CD4-positive, alpha-beta T cell treated with Interleukin-1 beta for 1 hour (primary cell): ENCODE measurements around the gene APCDD1L.

Experiments
- DNase-seq, 2 donors: peaks; one replicate each; pipeline ENCODE4 v3.0.0-alpha.2; 2020 to 2022

The APCDD1L gene

GRCh38 chr20:58515233-58516212 is at the start of gene APCDD1L:
Gene APCDD1L (minus strand): TSS chr20:58515399. CDS start chr20:58514707, 692 bp downstream.
- no peak for DNase-seq

GRCh38 chr20:58559368-58559729 is 44.1 kb upstream of the APCDD1L start:
- DNase-seq = no peak

GRCh38 chr20:58558486-58559367 is 43.5 kb upstream of the APCDD1L start:
- DNase-seq = no peak

- DNase-seq = no peak
These were observed 42.6 kb upstream of the APCDD1L start for GRCh38 chr20:58557733-58558342.

GRCh38 chr20:58556961-58557360 is 41.8 kb upstream of the APCDD1L start:
- no peak for DNase-seq

- no peak for DNase-seq
These were observed 40.0 kb upstream of the APCDD1L start for GRCh38 chr20:58555078-58555765.

GRCh38 chr20:58554541-58554940 is 39.3 kb upstream of the APCDD1L start:
- no peak for DNase-seq

- DNase-seq = no peak
These were observed 38.6 kb upstream of the APCDD1L start for GRCh38 chr20:58553841-58554240.

GRCh38 chr20:58553166-58553696 is 38.0 kb upstream of the APCDD1L start:
- no peak for DNase-seq

- DNase-seq = no peak
These were observed 37.3 kb upstream of the APCDD1L start for GRCh38 chr20:58552366-58552934.

GRCh38 chr20:58551631-58552030 is 36.4 kb upstream of the APCDD1L start:
- no peak for DNase-seq

GRCh38 chr20:58550275-58551059 is 35.3 kb upstream of the APCDD1L start:
- DNase-seq = no peak

GRCh38 chr20:58549231-58550209 is 34.3 kb upstream of the APCDD1L start:
- DNase-seq = no peak

GRCh38 chr20:58547623-58548475 is 32.6 kb upstream of the APCDD1L start:
- no peak for DNase-seq

- no peak for DNase-seq
These were observed 31.8 kb upstream of the APCDD1L start for GRCh38 chr20:58546756-58547622.

GRCh38 chr20:58546416-58546711 is 31.2 kb upstream of the APCDD1L start:
- no peak for DNase-seq

GRCh38 chr20:58545565-58546415 is 30.6 kb upstream of the APCDD1L start:
- no peak for DNase-seq
